ENCODE data around the gene GJA3.
A peak's percentile ranks its signal among the peaks of the same experiment; 100 is the strongest.

GJA3 gene

GRCh38 chr13:20127562-20128458 lies 33.0 kb downstream of the GJA3 start:
- no peak for DNase-seq (ENCODE audit: low read depth)

GRCh38 chr13:20127262-20127561 lies 33.6 kb downstream of the GJA3 start:
- no peak for DNase-seq (ENCODE audit: low read depth)

GRCh38 chr13:20126541-20127261 lies 34.2 kb downstream of the GJA3 start:
- no peak for DNase-seq (ENCODE audit: low read depth)

- no peak for DNase-seq (ENCODE audit: low read depth)
Measured at GRCh38 chr13:20125783-20126165, 35.1 kb downstream of the GJA3 start.

GRCh38 chr13:20125129-20125782 lies 35.6 kb downstream of the GJA3 start:
- DNase-seq (ENCODE audit: low read depth), result no peak

GRCh38 chr13:20124303-20124702 lies 36.5 kb downstream of the GJA3 start:
- DNase-seq (ENCODE audit: low read depth), result no peak

- DNase-seq (ENCODE audit: low read depth), result no peak
Measured at GRCh38 chr13:20121159-20121525, 39.7 kb downstream of the GJA3 start.

- DNase-seq (ENCODE audit: low read depth), result no peak
Measured at GRCh38 chr13:20119960-20120359, 40.9 kb downstream of the GJA3 start.

- DNase-seq (ENCODE audit: low read depth), result peak; percentile 32
Measured at GRCh38 chr13:20118268-20119140, 42.3 kb downstream of the GJA3 start.

- no peak for DNase-seq (ENCODE audit: low read depth)
Measured at GRCh38 chr13:20116213-20116612, 44.6 kb downstream of the GJA3 start.

GRCh38 chr13:20114066-20114610 lies 46.7 kb downstream of the GJA3 start:
- no peak for DNase-seq (ENCODE audit: low read depth)

GRCh38 chr13:20109037-20109436 lies 51.8 kb downstream of the GJA3 start:
- no peak for DNase-seq (ENCODE audit: low read depth)

- no peak for DNase-seq (ENCODE audit: low read depth)
Measured at GRCh38 chr13:20106742-20107141, 54.1 kb downstream of the GJA3 start.

GRCh38 chr13:20105161-20105689 lies 55.6 kb downstream of the GJA3 start:
- no peak for DNase-seq (ENCODE audit: low read depth)

- no peak for DNase-seq (ENCODE audit: low read depth)
Measured at GRCh38 chr13:20102525-20103180, 58.2 kb downstream of the GJA3 start.

GRCh38 chr13:20101467-20102316 lies 59.2 kb downstream of the GJA3 start:
- DNase-seq (ENCODE audit: low read depth), result no peak

- DNase-seq (ENCODE audit: low read depth), result no peak
Measured at GRCh38 chr13:20099319-20099718, 61.5 kb downstream of the GJA3 start.

GRCh38 chr13:20093951-20094350 lies 66.9 kb downstream of the GJA3 start:
- DNase-seq (ENCODE audit: low read depth), result no peak

GRCh38 chr13:20090349-20090748 lies 70.5 kb downstream of the GJA3 start:
- DNase-seq (ENCODE audit: low read depth), result no peak
